Breast epithelium (tissue), 3 donors: ENCODE data around the gene HIP1.

ENCODE experiments used
- POLR2A ChIP-seq: fragments of 450-650 bp; IDR thresholded peaks from one replicate; pipeline ENCODE4 v1.6.1; 2016; ENCODE audit warnings: antibody characterized with exemption, mild to moderate bottlenecking, moderate library complexity
- POLR2AphosphoS5 ChIP-seq, 3 donors: sonication (generic); formaldehyde crosslinking; IDR thresholded peaks; one replicate each; pipeline ENCODE4 v1.6.1; 2017; ENCODE audit warnings: antibody characterized with exemption in 3 of 3
- TF ChIP-seq, protein P1 (sequence below), 3 donors: fragments of 450-650 bp; IDR thresholded peaks; one replicate each; pipeline ENCODE4 v1.5.1; 2016 to 2017; ENCODE audit warnings: antibody characterized with exemption in 3 of 3, mild to moderate bottlenecking in 3 of 3, moderate library complexity in 3 of 3

DNA sequence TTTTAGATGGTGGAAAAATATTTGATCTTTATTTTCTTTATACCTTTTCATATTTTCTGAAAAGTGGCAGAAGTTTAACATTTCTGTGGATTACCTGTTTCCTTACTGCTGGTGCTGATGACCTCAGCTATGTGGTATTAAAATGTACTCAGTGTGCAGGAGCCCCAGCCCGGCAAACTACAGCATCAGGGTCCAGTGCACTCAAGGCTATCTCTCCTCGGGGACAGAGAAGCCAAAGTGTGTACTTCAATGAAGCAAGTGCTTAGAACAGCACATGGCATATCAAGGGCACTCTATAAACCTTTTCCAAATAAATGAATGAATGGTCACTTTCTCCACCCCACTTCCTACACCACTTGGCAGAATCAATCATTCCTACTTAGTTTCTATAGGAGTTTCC is 111.8 kb downstream of the HIP1 start:
- TF ChIP-seq POLR2AphosphoS5 (IDR thresholded peaks at IDR 0.05) (no peak), POLR2A (no peak)
- TF ChIP-seq, protein P1, sequence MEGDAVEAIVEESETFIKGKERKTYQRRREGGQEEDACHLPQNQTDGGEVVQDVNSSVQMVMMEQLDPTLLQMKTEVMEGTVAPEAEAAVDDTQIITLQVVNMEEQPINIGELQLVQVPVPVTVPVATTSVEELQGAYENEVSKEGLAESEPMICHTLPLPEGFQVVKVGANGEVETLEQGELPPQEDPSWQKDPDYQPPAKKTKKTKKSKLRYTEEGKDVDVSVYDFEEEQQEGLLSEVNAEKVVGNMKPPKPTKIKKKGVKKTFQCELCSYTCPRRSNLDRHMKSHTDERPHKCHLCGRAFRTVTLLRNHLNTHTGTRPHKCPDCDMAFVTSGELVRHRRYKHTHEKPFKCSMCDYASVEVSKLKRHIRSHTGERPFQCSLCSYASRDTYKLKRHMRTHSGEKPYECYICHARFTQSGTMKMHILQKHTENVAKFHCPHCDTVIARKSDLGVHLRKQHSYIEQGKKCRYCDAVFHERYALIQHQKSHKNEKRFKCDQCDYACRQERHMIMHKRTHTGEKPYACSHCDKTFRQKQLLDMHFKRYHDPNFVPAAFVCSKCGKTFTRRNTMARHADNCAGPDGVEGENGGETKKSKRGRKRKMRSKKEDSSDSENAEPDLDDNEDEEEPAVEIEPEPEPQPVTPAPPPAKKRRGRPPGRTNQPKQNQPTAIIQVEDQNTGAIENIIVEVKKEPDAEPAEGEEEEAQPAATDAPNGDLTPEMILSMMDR (IDR thresholded peaks at IDR 0.05), result no peak
